K562 (cell line): Measurements from ENCODE around the gene ASPDH. TPM values are rescaled to one million over a fixed set of nuclear protein-coding genes. Genes with fewer than 3 reads are reported as not detected.
A peak's percentile ranks its signal among the peaks of the same experiment; 100 is the strongest.

Experiments used
- ATAC-seq: fragments of 200-7000 bp; cut with Tn5 transposase; 3 replicates; pipeline ENCODE4 v1.9.1; 2020; ENCODE audit warnings: moderate library complexity
- BruUV-seq: library from RNA; stranded (reverse); fragments of 400-500 nt; replicated peaks from 2 replicates; lab custom pipeline; 2021; lab: Mats Ljungman, UMichigan
- CTCF ChIA-PET: fragments of 300-600 bp; formaldehyde crosslinking; extraction: SDS; loops from one replicate; lab custom pipeline; 2021; ENCODE audit warnings: low intra/inter-chr PET ratio; lab: Yijun Ruan, JAX
- POLR2A ChIA-PET: fragments of 300-600, 350-650 bp; sonication (Branson Sonifier 250); formaldehyde crosslinking; extraction: SDS; loops from one replicate; lab custom pipeline; 2021; ENCODE audit warnings: antibody characterized with exemption, inconsistent platforms; lab: Yijun Ruan, JAX
- DNase-seq, 4 experiments: peaks; one replicate each; pipeline versions ENCODE4 v3.0.0 to v3.0.0-alpha.2; 2011 to 2018; ENCODE audit warnings: low spot score in 3 of 4, mixed read lengths in 3 of 4; ENCODE audit errors: extremely low read depth in 1 of 4
- FAIRE-seq: peaks from 2 replicates; lab custom pipeline; 2011; peaks lifted over from hg19 to GRCh38; lab: Jason Lieb, UNC
- H2AFZ ChIP-seq: 2 replicates; pipeline ENCODE4 v1.6.0; 2011; ENCODE audit warnings: low read depth, low read length, control low read depth, inconsistent platforms
- H3K27ac ChIP-seq: fragments of 200-600 bp; 3 replicates; pipeline ENCODE4 v1.8.0; 2011; ENCODE audit warnings: low read depth, mild to moderate bottlenecking, control low read depth, inconsistent platforms, low read length, moderate library complexity, mixed read lengths; ENCODE audit errors: extremely low read depth
- H3K27me3 ChIP-seq, 2 experiments: fragments of 300-600 bp in 1 of 2; 2 replicates in 1 of 2; 3 replicates in 1 of 2; pipeline versions ENCODE4 v1.6.0 to v1.8.0; 2011; ENCODE audit warnings: inconsistent platforms in 2 of 2, low read length in 2 of 2, mild to moderate bottlenecking in 1 of 2, mixed read lengths in 1 of 2, moderate library complexity in 1 of 2; ENCODE audit not compliant: control insufficient read depth in 2 of 2, insufficient read depth in 2 of 2
- H3K36me3 ChIP-seq: fragments of 300-600 bp; 3 replicates; pipeline ENCODE4 v1.8.0; 2011; ENCODE audit warnings: mild to moderate bottlenecking, low read length, inconsistent platforms; ENCODE audit not compliant: control insufficient read depth, insufficient read depth
- H3K4me1 ChIP-seq, 2 experiments: fragments of 200-600 bp in 1 of 2; replicated peaks in 1 of 2; 2 replicates in 1 of 2; 3 replicates in 1 of 2; pipeline versions ENCODE4 v1.5.1 to v1.8.0; 2011; ENCODE audit warnings: inconsistent platforms in 2 of 2, low read length in 2 of 2, mild to moderate bottlenecking in 1 of 2, mixed read lengths in 1 of 2, moderate library complexity in 1 of 2; ENCODE audit not compliant: control insufficient read depth in 2 of 2, insufficient read depth in 2 of 2
- H3K4me2 ChIP-seq: 2 replicates; pipeline ENCODE4 v1.6.1; 2011; ENCODE audit warnings: low read length, control low read depth, inconsistent platforms, mixed read lengths; ENCODE audit not compliant: insufficient read depth
- H3K4me3 ChIP-seq: fragments of 200-600 bp; sonication (generic), shearing (Covaris generic); 2 replicates; pipeline ENCODE4 v1.5.1; 2016; ENCODE audit warnings: control low read depth, inconsistent platforms
- H3K79me2 ChIP-seq: fragments of 200-600 bp; 3 replicates; pipeline ENCODE4 v1.8.0; 2011; ENCODE audit warnings: low read length, inconsistent platforms; ENCODE audit not compliant: control insufficient read depth, insufficient read depth
- H3K9ac ChIP-seq, 2 experiments: 2 replicates each; pipeline versions ENCODE4 v1.6.0 to v1.6.1; 2011; ENCODE audit warnings: low read depth in 2 of 2, low read length in 2 of 2, control low read depth in 1 of 2, inconsistent platforms in 1 of 2, mild to moderate bottlenecking in 1 of 2, mixed read lengths in 1 of 2; ENCODE audit not compliant: insufficient read depth in 1 of 2
- H3K9me1 ChIP-seq: one replicate; pipeline ENCODE4 v1.6.0; 2011; ENCODE audit warnings: inconsistent platforms, mild to moderate bottlenecking, low read length, moderate library complexity; ENCODE audit not compliant: control insufficient read depth, insufficient read depth
- H3K9me3 ChIP-seq: replicated peaks from 2 replicates; pipeline ENCODE4 v1.5.1; 2011; ENCODE audit warnings: low read depth, low read length, inconsistent platforms; ENCODE audit not compliant: control insufficient read depth, insufficient read depth
- H4K20me1 ChIP-seq: replicated peaks from 2 replicates; pipeline ENCODE4 v1.6.1; 2011; ENCODE audit warnings: low read length, inconsistent platforms, mixed read lengths; ENCODE audit not compliant: control insufficient read depth, insufficient read depth
- ATF1 ChIP-seq, 2 experiments: fragments of 450-650 bp in 1 of 2; IDR thresholded peaks; 2 replicates each; pipeline ENCODE4 v1.6.1; 2016; ENCODE audit warnings: missing compliant biosample characterization in 1 of 2, missing genetic modification characterization in 1 of 2
- CGGBP1 ChIP-seq: fragments of 250-450 bp; sonication (Bioruptor Pico); IDR thresholded peaks from 2 replicates; pipeline ENCODE4 v1.9.0; 2021; ENCODE audit warnings: mild to moderate bottlenecking
- TEAD4 ChIP-seq, 2 experiments: sonication (generic) in 1 of 2; formaldehyde crosslinking in 1 of 2; IDR thresholded peaks; 2 replicates each; pipeline versions ENCODE4 v1.6.1 to v1.8.0; 2012 to 2022; ENCODE audit warnings: borderline replicate concordance in 1 of 2, inconsistent platforms in 1 of 2, low read length in 1 of 2, mild to moderate bottlenecking in 1 of 2, missing genetic modification reagents in 1 of 2
- ZKSCAN8 ChIP-seq: fragments of 200-800 bp; sonication (Bioruptor generic); IDR thresholded peaks from 2 replicates; pipeline ENCODE4 v1.6.1; 2016; ENCODE audit warnings: missing genetic modification characterization, missing compliant biosample characterization
- ZNF644 ChIP-seq: fragments of 200-800 bp; sonication (Bioruptor generic); IDR thresholded peaks from 2 replicates; pipeline ENCODE4 v1.6.1; 2016; ENCODE audit warnings: low read depth, missing genetic modification characterization, missing compliant biosample characterization
- ZNF778 ChIP-seq: fragments of 450-650 bp; formaldehyde crosslinking; IDR thresholded peaks from 2 replicates; pipeline ENCODE4 v1.4.0; 2020; ENCODE audit warnings: mild to moderate bottlenecking, moderate library complexity
- WGBS: fragments of 100-300 bp; shearing (Covaris generic); methylation state at CpG from one replicate; pipeline ENCODE4 v1.1.6; 2016; ENCODE audit warnings: low coverage, mixed read lengths; ENCODE audit not compliant: insufficient coverage; ENCODE audit errors: missing lambda C conversion rate; 5-methylcytosine and 5-hydroxymethylcytosine counted together
- in situ Hi-C: fragments of 300-500 bp; cut with MboI; formaldehyde crosslinking; loops from 4 replicates; pipeline ENCODE4 v1.15.0; 2018; ENCODE audit warnings: inconsistent platforms, mixed read lengths
- intact Hi-C: fragments of 100-400 bp; cut with micrococcal nuclease; formaldehyde crosslinking; loops from 2 replicates; pipeline ENCODE4 v1.14.2; 2022
- polyA plus RNA-seq, 8 experiments: library from polyadenylated mRNA; depleted of rRNA in 4 of 8; stranded (reverse) in 5 of 8; unstranded in 3 of 8; fragments of >200 nt; fragmentation: Nextera tagmentation in 2 of 8; fragmentation: Illumina TruSeq in 1 of 8; extraction: Ambion mirVana in 2 of 8; extraction: Trizol in 1 of 8; gene quantifications; 2 replicates each; pipeline versions ENCODE4 v1.2.1 to v1.2.3, GENCODE V29; 2011 to 2014; ENCODE audit warnings: inconsistent platforms in 1 of 8, missing spikeins in 1 of 8
- total RNA-seq, 7 experiments: library from RNA; depleted of rRNA in 6 of 7; stranded (reverse); fragments of >200 nt in 6 of 7; fragmentation: Illumina TruSeq in 2 of 7; extraction: Trizol in 2 of 7; gene quantifications; 2 replicates each; pipeline versions ENCODE4 v1.2.1 to v1.2.3, GENCODE V29; 2011 to 2021; ENCODE audit warnings: low replicate concordance in 1 of 7

The ASPDH gene
- total and polyA plus RNA-seq, 9 of the 15 experiments (the other 6 are each of a cell fraction or from before 2014, with no cell fraction given): not detected

GRCh38 chr19:50495020-50495531 is 18.6 kb downstream of the ASPDH start:
- Histone ChIP-seq H3K27ac (no peak overlapping the region), H4K20me1 (no peaks in the 10 kb centered on the region), H3K79me2 (no peaks in the 10 kb centered on the region), H3K4me2 (no peak overlapping the region), H3K27me3 (peaks cover 0 to 10% of the 10 kb centered on the region in 2 experiments; a peak in 2 of 5 replicates), H3K4me3 (no peak overlapping the region), H3K9ac (no peak overlapping the region), H3K9me3 (no peaks in the 10 kb centered on the region), H3K36me3 (no peaks in the 10 kb centered on the region), H3K9me1 (no peaks in the 10 kb centered on the region), H3K4me1 (peaks cover 3 to 24% of the 10 kb centered on the region in 2 experiments; a peak in 3 of 5 replicates), H2AFZ (no peak overlapping the region)
- ChIA-PET CTCF (no interaction called here), POLR2A (interaction anchor here (0.6 to 0.7 kb wide), 3 partner anchors 52 to 225 kb away, joined by 3 to 5 read pairs (median 3); no protein-coding TSS in a partner anchor)
- FAIRE-seq (peak; percentile 48), ATAC-seq (no peak), DNase-seq (no peak)
- intact Hi-C loops (no loop called here), in situ Hi-C loops (no loop called here)
- no TSS peak for BruUV-seq
- WGBS: 30% methylated on average over 5 of the region's 5 CpGs
- TF ChIP-seq ZNF644 (tag) (no peak), ZKSCAN8 (CRISPR knock-in tag) (peak; percentile 96), ZNF778 (CRISPR knock-in tag) (no peak), CGGBP1 (no peak), ATF1 (CRISPR knock-in tag; IDR thresholded peaks at IDR 0.05) (no peak), ATF1 (tag; IDR thresholded peaks at IDR 0.05) (no peak), TEAD4 (IDR thresholded peaks at IDR 0.05; ENCODE audit: low read length) (no peak), TEAD4 (CRISPR knock-in tag; IDR thresholded peaks at IDR 0.05; ENCODE audit: borderline replicate concordance) (no peak)
